ENCODE results near the gene ZFP2.

DNA sequence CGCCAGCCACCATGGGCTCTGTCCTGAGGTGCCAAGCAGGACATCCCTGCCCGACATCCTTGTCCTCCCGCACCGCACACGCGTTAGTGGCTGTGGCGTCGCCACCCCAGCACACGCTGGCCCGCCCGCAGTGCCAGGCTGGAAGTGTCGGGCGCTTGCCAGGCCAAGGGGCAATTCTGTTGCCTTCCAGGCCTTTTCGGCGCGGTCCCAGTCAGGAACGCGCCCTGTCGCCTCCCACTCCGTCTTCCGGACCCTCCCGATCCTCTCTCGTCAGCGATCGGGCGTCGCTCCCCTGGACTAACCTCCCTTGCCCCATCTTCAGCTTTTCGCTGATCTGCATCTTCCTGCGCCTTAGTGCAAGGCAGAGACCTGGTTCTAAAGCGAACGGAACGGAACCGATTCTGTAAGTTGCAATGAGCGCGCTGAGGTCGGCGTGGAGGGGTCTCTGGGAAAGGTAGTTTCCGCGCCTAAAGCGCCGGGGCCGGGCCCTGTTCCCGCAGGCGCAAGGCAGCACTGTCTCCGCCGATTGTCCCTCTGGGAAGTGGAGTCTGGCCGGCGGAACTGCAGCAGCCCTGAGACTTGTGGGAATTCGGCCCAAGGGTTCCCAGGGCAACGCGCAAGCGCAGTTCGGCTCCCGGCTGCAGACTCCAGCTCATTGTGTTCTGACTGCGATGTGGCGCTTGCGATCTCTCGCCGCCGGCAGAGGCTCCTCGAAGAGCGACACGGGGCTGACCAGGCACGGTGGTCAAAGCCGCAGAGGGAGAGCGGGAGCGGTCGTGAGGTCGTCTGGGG lies 45.1 kb downstream of the ZFP2 start, which contains the start of gene ZNF454:
- TF ChIP-seq, protein P1, sequence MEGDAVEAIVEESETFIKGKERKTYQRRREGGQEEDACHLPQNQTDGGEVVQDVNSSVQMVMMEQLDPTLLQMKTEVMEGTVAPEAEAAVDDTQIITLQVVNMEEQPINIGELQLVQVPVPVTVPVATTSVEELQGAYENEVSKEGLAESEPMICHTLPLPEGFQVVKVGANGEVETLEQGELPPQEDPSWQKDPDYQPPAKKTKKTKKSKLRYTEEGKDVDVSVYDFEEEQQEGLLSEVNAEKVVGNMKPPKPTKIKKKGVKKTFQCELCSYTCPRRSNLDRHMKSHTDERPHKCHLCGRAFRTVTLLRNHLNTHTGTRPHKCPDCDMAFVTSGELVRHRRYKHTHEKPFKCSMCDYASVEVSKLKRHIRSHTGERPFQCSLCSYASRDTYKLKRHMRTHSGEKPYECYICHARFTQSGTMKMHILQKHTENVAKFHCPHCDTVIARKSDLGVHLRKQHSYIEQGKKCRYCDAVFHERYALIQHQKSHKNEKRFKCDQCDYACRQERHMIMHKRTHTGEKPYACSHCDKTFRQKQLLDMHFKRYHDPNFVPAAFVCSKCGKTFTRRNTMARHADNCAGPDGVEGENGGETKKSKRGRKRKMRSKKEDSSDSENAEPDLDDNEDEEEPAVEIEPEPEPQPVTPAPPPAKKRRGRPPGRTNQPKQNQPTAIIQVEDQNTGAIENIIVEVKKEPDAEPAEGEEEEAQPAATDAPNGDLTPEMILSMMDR (conservative IDR thresholded peaks at IDR 0.05), result no peak
- TF ChIP-seq EZH2 (IDR thresholded peaks at IDR 0.05; ENCODE audit: low read depth), result no peak

Measured in PC-9 (cell line).